CD4-positive, alpha-beta T cell (primary cell): ENCODE measurements around the gene MED9. TPM values are rescaled to one million over a fixed set of nuclear protein-coding genes. Genes with fewer than 3 reads are reported as not detected.

Experiments used
- ATAC-seq: fragments of 200-7000 bp; cut with Tn5 transposase; one replicate; pipeline ENCODE4 v1.10.0; 2022; ENCODE audit warnings: mild to moderate bottlenecking; ENCODE audit not compliant: poor library complexity
- CTCF ChIA-PET: fragments of 350-600 bp; sonication (Branson Sonifier 250); formaldehyde crosslinking; loops from one replicate; lab custom pipeline; 2021; ENCODE audit warnings: antibody characterized with exemption, inconsistent platforms; lab: Charles Lee
- POLR2A ChIA-PET: fragments of 350-600 bp; sonication (Branson Sonifier 250); formaldehyde crosslinking; loops from one replicate; lab custom pipeline; 2021; ENCODE audit warnings: antibody characterized with exemption, inconsistent platforms; lab: Charles Lee
- DNase-seq, 14 experiments: peaks; one replicate each; pipeline ENCODE4 v3.0.0-alpha.2; 2013 to 2020; ENCODE audit warnings: mixed read lengths in 2 of 14
- H3K27ac ChIP-seq, 2 donors: one replicate each; pipeline versions ENCODE4 v1.5.1 to v1.7.0; 2013; ENCODE audit warnings: low read length in 2 of 2, low read depth in 1 of 2, mild to moderate bottlenecking in 1 of 2
- H3K27me3 ChIP-seq, 2 experiments: 1 replicate in 1 of 2; 2 replicates in 1 of 2; pipeline versions ENCODE4 v1.6.1 to v1.7.0; 2013; ENCODE audit warnings: low read length in 2 of 2, control low read depth in 1 of 2, mild to moderate bottlenecking in 1 of 2, moderate library complexity in 1 of 2; ENCODE audit not compliant: insufficient read depth in 2 of 2, control insufficient read depth in 1 of 2
- H3K36me3 ChIP-seq: one replicate; pipeline ENCODE4 v1.6.1; 2013; ENCODE audit warnings: low read length, control low read depth; ENCODE audit not compliant: insufficient read depth
- H3K4me1 ChIP-seq: one replicate; pipeline ENCODE4 v1.6.1; 2013; ENCODE audit warnings: low read length, control low read depth; ENCODE audit not compliant: insufficient read depth
- H3K4me3 ChIP-seq: one replicate; pipeline ENCODE4 v1.5.1; 2013; ENCODE audit warnings: mild to moderate bottlenecking, low read length, moderate library complexity
- H3K9me3 ChIP-seq, 2 experiments: 1 replicate in 1 of 2; 2 replicates in 1 of 2; pipeline versions ENCODE4 v1.6.1 to v1.7.0; 2013; ENCODE audit warnings: low read length in 2 of 2, mild to moderate bottlenecking in 2 of 2, control low read depth in 1 of 2, moderate library complexity in 1 of 2; ENCODE audit not compliant: control insufficient read depth in 1 of 2, insufficient read depth in 1 of 2
- H3K27ac Mint-ChIP-seq: one replicate; pipeline ENCODE4 v1.8.0; 2020; ENCODE audit warnings: mixed read lengths
- H3K27me3 Mint-ChIP-seq: one replicate; pipeline ENCODE4 v1.8.0; 2021; ENCODE audit warnings: mixed read lengths
- H3K36me3 Mint-ChIP-seq: one replicate; pipeline ENCODE4 v1.8.0; 2021; ENCODE audit warnings: low read depth, mixed read lengths
- H3K4me1 Mint-ChIP-seq: one replicate; pipeline ENCODE4 v1.8.0; 2021; ENCODE audit warnings: low read depth, mixed read lengths
- H3K4me3 Mint-ChIP-seq: one replicate; pipeline ENCODE4 v1.8.0; 2020; ENCODE audit warnings: mild to moderate bottlenecking, mixed read lengths
- H3K9me3 Mint-ChIP-seq: one replicate; pipeline ENCODE4 v1.8.0; 2020; ENCODE audit warnings: mixed read lengths
- intact Hi-C, 2 experiments: fragments of 100-400 bp; cut with DNase I in 1 of 2; cut with micrococcal nuclease in 1 of 2; formaldehyde crosslinking; loops; one replicate each; pipeline versions ENCODE4 v1.15.1 to v1.9.0; 2023 to 2025; cut with DNase I, micrococcal nuclease
- total RNA-seq, 174 experiments: library from RNA in 2 of 174; stranded (reverse) in 2 of 174; gene quantifications; one replicate each; pipeline ENCODE4 v1.2.3 and lab custom pipeline; 2021 to 2026
- TF ChIP-seq, protein P1 (sequence below): fragments of 200-600 bp; IDR thresholded peaks from one replicate; pipeline ENCODE4 v1.8.0; 2022; ENCODE audit warnings: antibody characterized with exemption, mild to moderate bottlenecking

MED9 gene
- total RNA-seq, 2 experiments from 2014 or later, result 27.0 to 27.9 TPM

GRCh38 chr17:17531156-17531555, 54.4 kb downstream of the MED9 start:
- no peak for DNase-seq
- Histone ChIP-seq H3K4me1 (no peaks in the 10 kb centered on the region), H3K4me3 (no peak overlapping the region), H3K27me3 (no peaks in the 10 kb centered on the region), H3K36me3 (no peaks in the 10 kb centered on the region), H3K27ac (no peak overlapping the region), H3K9me3 (no peaks in the 10 kb centered on the region)
- Mint-ChIP-seq H3K27ac (no peak overlapping the region), H3K36me3 (no peaks in the 10 kb centered on the region), H3K4me1 (no peaks in the 10 kb centered on the region), H3K9me3 (no peaks in the 10 kb centered on the region), H3K27me3 (no peaks in the 10 kb centered on the region), H3K4me3 (no peak overlapping the region)
- ChIA-PET POLR2A (no interaction called here), CTCF (no interaction called here)
- intact Hi-C loops, result no loop called here
- TF ChIP-seq, protein P1, sequence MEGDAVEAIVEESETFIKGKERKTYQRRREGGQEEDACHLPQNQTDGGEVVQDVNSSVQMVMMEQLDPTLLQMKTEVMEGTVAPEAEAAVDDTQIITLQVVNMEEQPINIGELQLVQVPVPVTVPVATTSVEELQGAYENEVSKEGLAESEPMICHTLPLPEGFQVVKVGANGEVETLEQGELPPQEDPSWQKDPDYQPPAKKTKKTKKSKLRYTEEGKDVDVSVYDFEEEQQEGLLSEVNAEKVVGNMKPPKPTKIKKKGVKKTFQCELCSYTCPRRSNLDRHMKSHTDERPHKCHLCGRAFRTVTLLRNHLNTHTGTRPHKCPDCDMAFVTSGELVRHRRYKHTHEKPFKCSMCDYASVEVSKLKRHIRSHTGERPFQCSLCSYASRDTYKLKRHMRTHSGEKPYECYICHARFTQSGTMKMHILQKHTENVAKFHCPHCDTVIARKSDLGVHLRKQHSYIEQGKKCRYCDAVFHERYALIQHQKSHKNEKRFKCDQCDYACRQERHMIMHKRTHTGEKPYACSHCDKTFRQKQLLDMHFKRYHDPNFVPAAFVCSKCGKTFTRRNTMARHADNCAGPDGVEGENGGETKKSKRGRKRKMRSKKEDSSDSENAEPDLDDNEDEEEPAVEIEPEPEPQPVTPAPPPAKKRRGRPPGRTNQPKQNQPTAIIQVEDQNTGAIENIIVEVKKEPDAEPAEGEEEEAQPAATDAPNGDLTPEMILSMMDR, result no peak
- ATAC-seq, result no peak

- Histone ChIP-seq H3K27me3 (no peaks in the 10 kb centered on the region), H3K9me3 (no peaks in the 10 kb centered on the region), H3K4me3 (no peak overlapping the region), H3K4me1 (no peaks in the 10 kb centered on the region), H3K36me3 (no peaks in the 10 kb centered on the region), H3K27ac (no peak overlapping the region)
- TF ChIP-seq, protein P1, result no peak
- ChIA-PET CTCF (interaction anchor here (1.1 kb wide), 1 partner anchor 36 kb away, joined by 3 read pairs; no protein-coding TSS in a partner anchor), POLR2A (no interaction called here)
- ATAC-seq (no peak), DNase-seq (no peak)
- Mint-ChIP-seq H3K36me3 (no peaks in the 10 kb centered on the region), H3K4me3 (no peak overlapping the region), H3K27ac (no peak overlapping the region), H3K4me1 (no peaks in the 10 kb centered on the region), H3K27me3 (no peaks in the 10 kb centered on the region), H3K9me3 (no peaks in the 10 kb centered on the region)
- intact Hi-C loops, result no loop called here
These were observed 56.2 kb downstream of the MED9 start for GRCh38 chr17:17532991-17533390.

- ATAC-seq (no peak), DNase-seq (no peak)
- no peak overlapping the region for H3K27ac ChIP-seq
- no peaks in the 10 kb centered on the region for H3K36me3 Mint-ChIP-seq
- CTCF ChIA-PET, result no interaction called here
- POLR2A ChIA-PET, result no interaction called here
- no peaks in the 10 kb centered on the region for H3K9me3 ChIP-seq
- H3K9me3 Mint-ChIP-seq, result no peaks in the 10 kb centered on the region
- H3K4me1 Mint-ChIP-seq, result no peaks in the 10 kb centered on the region
- intact Hi-C loops, result no loop called here
- TF ChIP-seq, protein P1, result no peak
- H3K27ac Mint-ChIP-seq, result no peak overlapping the region
- no peaks in the 10 kb centered on the region for H3K27me3 ChIP-seq
- no peak overlapping the region for H3K4me3 Mint-ChIP-seq
- H3K4me3 ChIP-seq, result no peak overlapping the region
- H3K36me3 ChIP-seq, result no peaks in the 10 kb centered on the region
- H3K4me1 ChIP-seq, result no peaks in the 10 kb centered on the region
- H3K27me3 Mint-ChIP-seq, result no peaks in the 10 kb centered on the region
These were observed 57.2 kb downstream of the MED9 start for GRCh38 chr17:17533901-17534441.
